Spleen (tissue), 11 donors: ENCODE results near the gene USP7. TPM values are rescaled to one million over a fixed set of nuclear protein-coding genes. Genes with fewer than 3 reads are reported as not detected.

Source experiments
- DNase-seq: peaks from one replicate; pipeline ENCODE4 v3.0.0-alpha.2; 2020
- H3K27ac ChIP-seq, 8 donors: fragments of 200-600 bp; sonication (generic) in 7 of 8; 1 replicate in 4 of 8; 2 replicates in 4 of 8; pipeline versions ENCODE4 v1.5.0 to v1.8.0; 2016 to 2021; ENCODE audit warnings: inconsistent platforms in 4 of 8, mild to moderate bottlenecking in 4 of 8, moderate library complexity in 1 of 8
- H3K27me3 ChIP-seq, 7 donors: fragments of 200-600 bp; sonication (generic) in 6 of 7; replicated peaks in 1 of 7; 1 replicate in 4 of 7; 2 replicates in 3 of 7; pipeline versions ENCODE4 v1.5.0 to v1.8.0; 2016 to 2021; ENCODE audit warnings: inconsistent platforms in 3 of 7, mild to moderate bottlenecking in 1 of 7
- H3K36me3 ChIP-seq, 6 donors: fragments of 200-600 bp; sonication (generic) in 5 of 6; 1 replicate in 4 of 6; 2 replicates in 2 of 6; pipeline versions ENCODE4 v1.5.0 to v1.8.0; 2016 to 2021; ENCODE audit warnings: inconsistent platforms in 2 of 6
- H3K4me1 ChIP-seq, 6 donors: fragments of 200-600 bp; sonication (generic) in 5 of 6; 1 replicate in 3 of 6; 2 replicates in 3 of 6; pipeline versions ENCODE4 v1.5.0 to v1.8.0; 2016 to 2021; ENCODE audit warnings: inconsistent platforms in 3 of 6
- H3K4me3 ChIP-seq, 8 donors: fragments of 200-600 bp; sonication (generic) in 7 of 8; 1 replicate in 4 of 8; 2 replicates in 4 of 8; pipeline versions ENCODE4 v1.5.0 to v1.8.0; 2016 to 2021; ENCODE audit warnings: inconsistent platforms in 4 of 8, mild to moderate bottlenecking in 4 of 8, moderate library complexity in 2 of 8
- H3K9me3 ChIP-seq, 8 donors: fragments of 200-600 bp; sonication (generic) in 7 of 8; 1 replicate in 4 of 8; 2 replicates in 4 of 8; pipeline versions ENCODE4 v1.5.0 to v1.8.0; 2016 to 2021; ENCODE audit warnings: inconsistent platforms in 4 of 8
- CTCF ChIP-seq, 11 experiments: fragments of 200-600 bp in 7 of 11; fragments of 450-650 bp in 4 of 11; sonication (generic) in 4 of 11; IDR thresholded peaks in 8 of 11; conservative IDR thresholded peaks in 3 of 11; 1 replicate in 7 of 11; 2 replicates in 4 of 11; pipeline versions ENCODE4 v1.4.0 to v1.8.0; 2016 to 2021; ENCODE audit warnings: antibody characterized with exemption in 11 of 11, inconsistent platforms in 4 of 11, mild to moderate bottlenecking in 1 of 11
- POLR2A ChIP-seq, 3 donors: fragments of 450-650 bp; IDR thresholded peaks; one replicate each; pipeline ENCODE4 v1.5.1; 2017; ENCODE audit warnings: antibody characterized with exemption in 3 of 3, mild to moderate bottlenecking in 1 of 3
- POLR2AphosphoS5 ChIP-seq, 3 donors: sonication (generic); formaldehyde crosslinking; IDR thresholded peaks; one replicate each; pipeline ENCODE4 v1.5.1; 2017; ENCODE audit warnings: antibody characterized with exemption in 3 of 3
- WGBS, 5 donors: extraction: QIAGEN DNeasy Blood & Tissue Kit in 3 of 5; methylation state at CpG; one replicate each; pipeline versions ENCODE4 v1.1.5 to v1.1.7; 2013 to 2018; 5-methylcytosine and 5-hydroxymethylcytosine counted together
- intact Hi-C: fragments of 100-400 bp; cut with DNase I; formaldehyde crosslinking; loops from one replicate; pipeline ENCODE4 v1.15.0; 2023; ENCODE audit warnings: low total_unique reads
- polyA plus RNA-seq, 3 donors: library from polyadenylated mRNA; stranded (reverse); fragments of 200-250 nt; gene quantifications; one replicate each; pipeline ENCODE4 v1.2.1, GENCODE V29; 2013
- total RNA-seq, 7 donors: library from RNA; depleted of rRNA in 3 of 7; stranded (reverse); fragments of >200 nt in 3 of 7; fragmentation: NEBNext Ultra II Directional in 4 of 7; extraction: Animal tissue kit (Norgen Biotek cat#: 25700) in 4 of 7; gene quantifications; one replicate each; pipeline versions ENCODE4 v1.1.0 to v1.2.1, GENCODE V29; 2016 to 2021
- donor health status: healthy with polysubstance abuse.
- donor health status: DM: no; HTN: no; CAD: no; lungs with moderate emphysema.
- donor health status: DM: no; HTN: no; CAD: no.
- donor health status: Bipolar disorder and iron deficiency.
- donor health status: healthy.
- donor health status: DM: no; HTN: no; CAD: no.
- donor health status: DM: yes; HTN: yes; CAD: no.

The USP7 gene
- total and polyA plus RNA-seq, 10 donors = 26.1 to 145 (median 126) TPM

GRCh38 chr16:9003763-9004162, 40.1 kb upstream of the USP7 start:
- no peaks in the 10 kb centered on the region for H3K36me3 ChIP-seq
- no peak for TF ChIP-seq POLR2A (IDR thresholded peaks at IDR 0.05)
- DNase-seq = no peak
- H3K4me1 ChIP-seq = peaks cover 4 to 6% (median 5%) of the 10 kb centered on the region in 6 donors
- no peak overlapping the region for H3K27ac ChIP-seq
- intact Hi-C loops = loop anchor here (10.0 kb wide), 1 partner anchor 439 kb away; no protein-coding TSS in a partner anchor
- 75 to 94% (median 84%) methylated on average over 3 of the region's 3 CpGs for WGBS, 5 donors
- no peak overlapping the region for H3K4me3 ChIP-seq
- H3K27me3 ChIP-seq = peaks cover 0 to 16% (median 0%) of the 10 kb centered on the region in 7 donors
- no peaks in the 10 kb centered on the region for H3K9me3 ChIP-seq

- Histone ChIP-seq H3K27me3 (peaks cover 0 to 12% (median 0%) of the 10 kb centered on the region in 7 donors), H3K4me3 (no peak overlapping the region), H3K27ac (no peak overlapping the region), H3K4me1 (peaks cover 0 to 2% (median 1%) of the 10 kb centered on the region in 6 donors), H3K36me3 (no peaks in the 10 kb centered on the region), H3K9me3 (no peaks in the 10 kb centered on the region)
- DNase-seq = no peak
- intact Hi-C loops = loop anchor here (10.0 kb wide), 1 partner anchor 439 kb away; no protein-coding TSS in a partner anchor
- 85 to 95% (median 87%) methylated on average over 5 of the region's 5 CpGs for WGBS, 5 donors
- TF ChIP-seq CTCF (IDR thresholded peaks at IDR 0.05 in 8 of 11, conservative IDR thresholded peaks at IDR 0.05 in 3 of 11) = no peak
- TF ChIP-seq POLR2AphosphoS5 (IDR thresholded peaks at IDR 0.05) = no peak
- no peak for TF ChIP-seq POLR2A (IDR thresholded peaks at IDR 0.05)
Measured at GRCh38 chr16:9003322-9003721, 39.6 kb upstream of the USP7 start.

- DNase-seq = no peak
- TF ChIP-seq POLR2AphosphoS5 (IDR thresholded peaks at IDR 0.05) = no peak
- TF ChIP-seq CTCF (IDR thresholded peaks at IDR 0.05 in 8 of 11, conservative IDR thresholded peaks at IDR 0.05 in 3 of 11) = no peak
- TF ChIP-seq POLR2A (IDR thresholded peaks at IDR 0.05) = no peak
- Histone ChIP-seq H3K36me3 (no peaks in the 10 kb centered on the region), H3K27me3 (peaks cover 0 to 2% (median 0%) of the 10 kb centered on the region in 7 donors), H3K4me3 (no peak overlapping the region), H3K27ac (no peak overlapping the region), H3K9me3 (no peaks in the 10 kb centered on the region), H3K4me1 (no peaks in the 10 kb centered on the region)
- intact Hi-C loops = loop anchor here (10.0 kb wide), 1 partner anchor 437 kb away; no protein-coding TSS in a partner anchor
- WGBS, 5 donors = 87 to 97% (median 93%) methylated on average over 2 of the region's 2 CpGs
Measured at GRCh38 chr16:9002042-9002441, 38.3 kb upstream of the USP7 start.

GRCh38 chr16:9000664-9001063, 37.0 kb upstream of the USP7 start:
- Histone ChIP-seq H3K4me1 (no peaks in the 10 kb centered on the region), H3K27ac (no peak overlapping the region), H3K36me3 (no peaks in the 10 kb centered on the region), H3K4me3 (no peak overlapping the region), H3K9me3 (no peaks in the 10 kb centered on the region), H3K27me3 (no peaks in the 10 kb centered on the region)
- intact Hi-C loops = loop anchor here (10.0 kb wide), 1 partner anchor 436 kb away; no protein-coding TSS in a partner anchor
- TF ChIP-seq POLR2AphosphoS5 (IDR thresholded peaks at IDR 0.05) = no peak
- no peak for DNase-seq
- 94 to 100% (median 95%) methylated on average over 2 of the region's 2 CpGs for WGBS, 5 donors

GRCh38 chr16:8999800-9000199, 36.1 kb upstream of the USP7 start:
- no peaks in the 10 kb centered on the region for H3K27me3 ChIP-seq
- intact Hi-C loops = loop anchor here (10.0 kb wide), 1 partner anchor 435 kb away; no protein-coding TSS in a partner anchor
- 67 to 83% (median 78%) methylated on average over 4 of the region's 4 CpGs for WGBS, 5 donors
- H3K9me3 ChIP-seq = no peaks in the 10 kb centered on the region
- H3K4me1 ChIP-seq = no peaks in the 10 kb centered on the region
- no peak overlapping the region for H3K4me3 ChIP-seq
- no peak overlapping the region for H3K27ac ChIP-seq
- no peak for DNase-seq
- TF ChIP-seq POLR2A (IDR thresholded peaks at IDR 0.05) (no peak), POLR2AphosphoS5 (IDR thresholded peaks at IDR 0.05) (no peak), CTCF (IDR thresholded peaks at IDR 0.05 in 8 of 11, conservative IDR thresholded peaks at IDR 0.05 in 3 of 11) (no peak)
- H3K36me3 ChIP-seq = no peaks in the 10 kb centered on the region
